Immature natural killer cell (primary cell): ENCODE results near the gene KPNA4. TPM values are rescaled to one million over a fixed set of nuclear protein-coding genes. Genes with fewer than 3 reads are reported as not detected.
A peak's percentile ranks its signal among the peaks of the same experiment; 100 is the strongest.
"Not testable (repeated sequence)": the region's sequence is repeated elsewhere in the genome, so short reads cannot be mapped to it uniquely, and the experiment has no call there.

Experiments used
- DNase-seq, 3 donors: peaks; one replicate each; pipeline ENCODE4 v3.0.0; 2022; ENCODE audit warnings: mixed read lengths in 1 of 3
- H3K27ac Mint-ChIP-seq, 6 donors: one replicate each; pipeline ENCODE4 v1.8.0; 2020; ENCODE audit warnings: mixed read lengths in 6 of 6, mild to moderate bottlenecking in 5 of 6, inconsistent platforms in 4 of 6, moderate library complexity in 3 of 6
- H3K27me3 Mint-ChIP-seq, 3 donors: one replicate each; pipeline ENCODE4 v1.8.0; 2020 to 2021; ENCODE audit warnings: low read depth in 3 of 3, mild to moderate bottlenecking in 3 of 3, mixed read lengths in 3 of 3, moderate library complexity in 3 of 3, inconsistent platforms in 1 of 3
- H3K36me3 Mint-ChIP-seq, 3 donors: one replicate each; pipeline ENCODE4 v1.8.0; 2020; ENCODE audit warnings: mixed read lengths in 3 of 3, inconsistent platforms in 2 of 3, mild to moderate bottlenecking in 2 of 3
- H3K4me1 Mint-ChIP-seq, 2 donors: one replicate each; pipeline ENCODE4 v1.8.0; 2020; ENCODE audit warnings: inconsistent platforms in 2 of 2, mild to moderate bottlenecking in 2 of 2, mixed read lengths in 2 of 2, moderate library complexity in 1 of 2
- H3K4me3 Mint-ChIP-seq, 5 donors: one replicate each; pipeline ENCODE4 v1.8.0; 2020; ENCODE audit warnings: mild to moderate bottlenecking in 5 of 5, mixed read lengths in 5 of 5, inconsistent platforms in 3 of 5, moderate library complexity in 3 of 5
- H3K9me3 Mint-ChIP-seq, 6 donors: one replicate each; pipeline ENCODE4 v1.8.0; 2020; ENCODE audit warnings: mild to moderate bottlenecking in 6 of 6, mixed read lengths in 6 of 6, inconsistent platforms in 4 of 6, moderate library complexity in 3 of 6
- polyA plus RNA-seq, 3 donors: library from polyadenylated mRNA; unstranded; fragments of 300-500 nt; fragmentation: Illumina TruSeq; gene quantifications; one replicate each; pipeline ENCODE4 v1.2.3, GENCODE V29; 2021

Gene KPNA4
- polyA plus RNA-seq, 3 donors from 2014 or later: 10.5 to 12.0 (median 10.9) TPM

DNA sequence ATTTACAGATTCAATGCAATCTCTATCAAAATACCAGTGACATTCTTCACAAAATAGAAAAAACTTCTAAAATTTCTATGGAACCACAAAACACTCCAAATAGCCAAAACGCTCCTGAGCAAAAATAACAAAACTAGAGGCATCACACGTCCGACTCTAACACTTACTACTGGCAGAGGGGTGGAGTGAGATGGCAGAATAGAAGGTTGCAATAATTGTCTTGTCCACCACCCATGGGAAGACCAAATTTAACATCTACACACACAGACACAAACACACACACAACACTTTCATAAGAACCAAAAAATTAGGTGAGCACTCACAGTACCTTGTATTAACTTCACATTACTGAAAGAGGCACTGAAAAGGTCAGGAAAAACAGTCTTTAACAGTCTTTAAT is 21.3 kb upstream of the KPNA4 start:
- Mint-ChIP-seq H3K27ac (no peak overlapping the region), H3K4me1 (no peaks in the 10 kb centered on the region), H3K4me3 (no peak overlapping the region), H3K27me3 (peaks cover 8 to 26% (median 12%) of the 10 kb centered on the region in 3 donors), H3K36me3 (peaks cover 3 to 7% (median 5%) of the 10 kb centered on the region in 3 donors), H3K9me3 (peaks cover 5 to 26% (median 9%) of the 10 kb centered on the region in 6 donors)
- no peak for DNase-seq

DNA sequence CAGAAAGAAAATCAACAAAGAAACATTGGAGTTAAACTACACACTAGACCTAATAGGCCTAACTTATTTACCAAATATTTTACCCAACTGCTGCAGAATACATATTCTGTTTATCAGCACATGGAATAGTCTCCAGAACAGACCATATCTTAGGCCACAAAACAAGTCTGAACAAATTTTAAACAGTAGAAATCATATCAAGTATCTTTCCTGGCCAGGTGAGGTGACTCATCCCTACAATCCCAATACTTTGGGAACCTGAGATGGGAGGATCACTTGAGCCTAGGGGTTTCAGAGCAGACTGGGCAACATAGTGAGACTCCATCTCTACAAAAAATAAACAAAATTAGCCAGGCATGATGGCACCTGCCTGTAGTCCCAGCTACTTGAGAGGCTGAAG is 18.1 kb upstream of the KPNA4 start:
- no peak overlapping the region for H3K27ac Mint-ChIP-seq
- H3K27me3 Mint-ChIP-seq: peaks cover 11 to 26% (median 12%) of the 10 kb centered on the region in 3 donors
- H3K4me1 Mint-ChIP-seq: no peaks in the 10 kb centered on the region

DNA sequence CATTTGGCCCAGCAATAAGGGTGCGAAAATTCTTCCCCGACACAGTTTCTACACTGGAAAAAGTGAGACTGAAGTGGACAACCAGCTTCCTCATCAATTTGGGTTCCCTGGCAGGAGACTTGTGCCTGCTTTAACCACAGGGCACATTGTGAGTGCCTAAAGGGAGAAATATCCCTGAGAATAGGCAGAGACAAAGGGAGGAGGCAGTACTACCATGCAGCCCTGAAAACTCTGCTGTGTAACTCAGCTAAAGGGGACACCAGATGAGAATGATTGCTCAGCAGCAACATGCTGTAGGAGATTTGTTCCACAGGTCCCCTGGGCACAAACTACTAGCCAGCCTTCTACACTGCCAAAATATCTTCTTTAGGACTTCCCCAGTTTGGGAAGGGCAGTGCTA is 15.6 kb upstream of the KPNA4 start:
- H3K9me3 Mint-ChIP-seq: peaks cover 5 to 22% (median 11%) of the 10 kb centered on the region in 6 donors
- no peaks in the 10 kb centered on the region for H3K4me1 Mint-ChIP-seq
- H3K4me3 Mint-ChIP-seq: no peak overlapping the region
- no peak overlapping the region for H3K27ac Mint-ChIP-seq
- peaks cover 9 to 40% (median 15%) of the 10 kb centered on the region in 3 donors for H3K27me3 Mint-ChIP-seq
- peaks cover 4 to 13% (median 12%) of the 10 kb centered on the region in 3 donors for H3K36me3 Mint-ChIP-seq
- DNase-seq: no peak

More for the DNA sequence above, 18.1 kb upstream of the KPNA4 start:
- Mint-ChIP-seq H3K9me3 (peaks cover 5 to 27% (median 12%) of the 10 kb centered on the region in 6 donors), H3K4me3 (no peak overlapping the region), H3K36me3 (peaks cover 8 to 13% (median 12%) of the 10 kb centered on the region in 3 donors)
- no peak for DNase-seq

DNA sequence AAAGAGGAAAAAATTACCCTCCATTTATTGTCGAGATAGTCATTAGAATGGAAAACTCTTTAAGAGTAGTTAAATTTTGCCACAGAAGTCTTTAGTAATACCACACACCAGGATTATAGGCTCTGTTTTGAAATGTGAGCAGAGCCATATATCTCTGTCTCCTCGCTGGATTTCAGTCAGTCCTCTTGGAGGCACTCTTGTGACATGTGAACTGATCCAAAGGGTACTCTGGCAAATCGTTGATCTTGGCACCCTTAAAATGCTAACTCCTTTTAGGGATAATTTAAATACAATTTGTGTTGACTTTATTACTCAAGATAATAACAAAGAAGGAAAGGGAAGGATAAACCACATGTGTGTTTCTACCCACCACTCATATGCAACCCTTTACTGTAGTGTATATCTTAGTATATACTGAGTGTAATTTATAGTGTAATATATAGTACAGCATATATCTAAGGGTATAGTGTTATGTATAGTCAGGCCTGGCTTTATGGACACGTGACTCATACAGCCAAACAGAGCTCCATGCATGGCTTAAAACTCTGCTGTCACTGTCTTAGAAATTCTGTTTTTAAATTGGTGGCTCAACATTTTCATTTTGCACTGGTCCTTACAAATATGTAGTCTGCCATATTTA is 12.3 kb upstream of the KPNA4 start:
- Mint-ChIP-seq H3K4me3 (no peak overlapping the region), H3K27me3 (peaks cover 5 to 28% (median 8%) of the 10 kb centered on the region in 3 donors), H3K36me3 (peaks cover 4 to 13% (median 12%) of the 10 kb centered on the region in 3 donors), H3K9me3 (peaks cover 4 to 22% (median 11%) of the 10 kb centered on the region in 6 donors), H3K4me1 (no peaks in the 10 kb centered on the region), H3K27ac (no peak overlapping the region)
- no peak for DNase-seq

DNA sequence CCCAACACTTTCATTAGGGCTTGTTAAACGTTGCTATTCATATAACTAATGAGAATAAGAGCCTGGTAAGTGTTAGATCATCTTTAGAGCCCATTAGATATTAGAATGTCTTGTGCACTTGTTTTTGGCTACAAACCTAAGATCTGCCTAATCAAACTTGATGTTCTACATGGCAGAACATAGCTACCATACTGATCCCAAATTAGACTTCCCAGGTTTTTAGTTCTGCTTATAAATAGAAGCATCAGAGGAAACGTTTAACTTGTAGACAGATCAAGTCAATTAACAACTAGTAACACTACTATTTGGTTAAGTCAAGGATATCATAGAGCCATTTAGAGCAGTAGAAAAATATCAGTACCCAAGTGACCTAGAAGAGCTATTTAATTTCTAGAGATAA is 11.7 kb upstream of the KPNA4 start:
- no peak for DNase-seq

DNA sequence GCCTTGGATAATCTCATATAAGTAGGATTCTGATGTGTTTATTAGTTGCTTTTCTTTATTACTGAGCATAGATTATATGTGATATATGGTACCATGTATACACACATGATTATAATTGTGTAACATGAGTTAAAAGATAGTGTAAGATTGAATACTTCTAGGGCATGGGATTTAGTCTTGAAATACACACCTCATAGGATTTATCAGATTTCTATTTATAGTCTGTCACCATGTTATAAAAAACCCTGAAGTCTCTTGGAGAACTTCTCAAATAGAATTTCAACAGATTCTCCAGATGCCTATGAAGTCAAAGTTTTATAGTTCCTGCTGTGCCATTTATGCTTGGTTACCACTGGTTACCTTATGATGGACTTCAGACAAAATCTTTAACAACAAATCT is 11.2 kb upstream of the KPNA4 start:
- DNase-seq: no peak
- Mint-ChIP-seq H3K4me3 (no peak overlapping the region), H3K36me3 (peaks cover 4 to 8% (median 8%) of the 10 kb centered on the region in 3 donors), H3K27me3 (peaks cover 5 to 21% (median 8%) of the 10 kb centered on the region in 3 donors), H3K27ac (no peak overlapping the region), H3K4me1 (no peaks in the 10 kb centered on the region), H3K9me3 (peaks cover under 1 to 13% (median 7%) of the 10 kb centered on the region in 6 donors)

More for the DNA sequence above, 11.7 kb upstream of the KPNA4 start:
- Mint-ChIP-seq H3K9me3 (peaks cover 4 to 18% (median 9%) of the 10 kb centered on the region in 6 donors), H3K4me3 (no peak overlapping the region), H3K27ac (no peak overlapping the region), H3K36me3 (peaks cover 4 to 13% (median 12%) of the 10 kb centered on the region in 3 donors), H3K27me3 (peaks cover 5 to 26% (median 8%) of the 10 kb centered on the region in 3 donors), H3K4me1 (no peaks in the 10 kb centered on the region)

DNA sequence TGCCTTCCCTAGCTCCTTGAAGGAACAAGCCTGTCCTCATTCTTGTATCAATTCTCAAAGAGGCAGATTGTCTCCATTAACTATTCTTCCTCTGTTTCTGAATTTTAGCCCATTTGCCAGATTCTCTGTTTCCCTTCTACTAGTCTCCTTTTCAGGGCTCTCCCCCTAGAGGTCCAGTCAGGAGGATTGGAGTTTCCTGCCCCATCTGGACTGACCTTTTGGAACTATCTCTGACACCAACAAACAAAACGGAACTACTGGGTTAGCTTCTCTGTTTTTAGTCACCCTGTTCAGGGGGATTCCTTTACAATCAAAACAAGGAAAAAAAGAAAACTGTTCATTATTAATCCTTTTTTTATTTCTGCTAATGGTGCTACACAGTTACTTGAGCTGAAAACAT is 10.2 kb upstream of the KPNA4 start:
- peaks cover 2 to 4% (median 3%) of the 10 kb centered on the region in 3 donors for H3K36me3 Mint-ChIP-seq
- peaks cover 0 to 3% (median under 1%) of the 10 kb centered on the region in 6 donors for H3K9me3 Mint-ChIP-seq
- H3K4me1 Mint-ChIP-seq: no peaks in the 10 kb centered on the region
- no peak overlapping the region for H3K4me3 Mint-ChIP-seq
- no peak for DNase-seq
- H3K27me3 Mint-ChIP-seq: peaks cover 0 to 16% (median 6%) of the 10 kb centered on the region in 3 donors
- H3K27ac Mint-ChIP-seq: no peak overlapping the region

DNA sequence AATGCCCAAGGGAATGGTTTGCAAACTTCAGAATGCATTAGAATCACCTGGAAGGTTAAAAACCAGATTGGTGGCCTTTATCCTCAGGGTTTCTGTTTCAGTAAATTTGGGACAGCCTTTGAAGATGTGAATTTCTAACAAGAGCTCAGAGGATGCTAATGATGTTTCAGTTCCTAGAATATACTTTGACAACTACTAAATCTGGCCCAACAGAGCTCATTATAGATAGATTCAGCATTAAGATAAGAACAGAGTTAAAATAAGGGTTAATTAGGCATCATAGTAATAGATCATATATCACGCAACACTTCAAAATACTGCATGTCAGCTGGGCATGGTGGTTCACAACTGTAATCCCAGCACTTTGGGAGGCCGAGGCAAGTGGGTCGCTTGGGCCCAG is 9.3 kb upstream of the KPNA4 start:
- H3K9me3 Mint-ChIP-seq: no peaks in the 10 kb centered on the region
- no peak overlapping the region for H3K4me3 Mint-ChIP-seq
- peaks cover 0 to 14% (median 5%) of the 10 kb centered on the region in 3 donors for H3K27me3 Mint-ChIP-seq
- H3K27ac Mint-ChIP-seq: no peak overlapping the region
- H3K36me3 Mint-ChIP-seq: peaks cover 0 to 4% (median 0%) of the 10 kb centered on the region in 3 donors
- no peaks in the 10 kb centered on the region for H3K4me1 Mint-ChIP-seq
- no peak for DNase-seq

DNA sequence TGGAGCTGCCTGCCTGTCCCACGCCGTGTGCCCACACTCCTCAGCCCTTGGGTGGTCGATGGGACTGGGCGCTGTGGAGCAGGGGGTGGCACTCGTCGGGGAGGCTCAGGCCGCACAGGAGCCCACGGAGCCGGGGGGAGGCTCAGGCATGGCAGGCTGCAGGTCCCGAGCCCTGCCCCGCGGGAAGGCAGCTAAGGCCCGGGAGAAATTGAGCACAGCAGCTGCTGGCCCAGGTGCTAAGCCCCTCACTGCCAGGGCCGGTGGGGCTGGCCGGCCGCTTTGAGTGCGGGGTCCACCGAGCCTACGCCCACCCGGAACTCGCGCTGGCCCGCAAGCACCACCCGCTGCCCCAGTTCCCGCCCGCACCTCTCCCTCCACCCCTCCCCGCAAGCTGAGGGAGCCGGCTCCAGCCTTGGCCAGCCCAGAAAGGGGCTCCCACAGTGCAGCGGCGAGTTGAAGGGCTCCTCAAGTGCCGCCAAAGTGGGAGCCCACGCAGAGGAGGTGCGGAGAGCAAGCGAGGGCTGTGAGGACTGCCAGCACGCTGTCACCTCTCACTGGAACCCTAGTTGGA is 8.7 kb upstream of the KPNA4 start:
- not testable (repeated sequence) for H3K36me3 Mint-ChIP-seq, DNase-seq, H3K27ac Mint-ChIP-seq, H3K9me3 Mint-ChIP-seq, H3K4me3 Mint-ChIP-seq, H3K4me1 Mint-ChIP-seq
- H3K27me3 Mint-ChIP-seq: peaks cover 0 to 14% (median 5%) of the 10 kb centered on the region in 3 donors

DNA sequence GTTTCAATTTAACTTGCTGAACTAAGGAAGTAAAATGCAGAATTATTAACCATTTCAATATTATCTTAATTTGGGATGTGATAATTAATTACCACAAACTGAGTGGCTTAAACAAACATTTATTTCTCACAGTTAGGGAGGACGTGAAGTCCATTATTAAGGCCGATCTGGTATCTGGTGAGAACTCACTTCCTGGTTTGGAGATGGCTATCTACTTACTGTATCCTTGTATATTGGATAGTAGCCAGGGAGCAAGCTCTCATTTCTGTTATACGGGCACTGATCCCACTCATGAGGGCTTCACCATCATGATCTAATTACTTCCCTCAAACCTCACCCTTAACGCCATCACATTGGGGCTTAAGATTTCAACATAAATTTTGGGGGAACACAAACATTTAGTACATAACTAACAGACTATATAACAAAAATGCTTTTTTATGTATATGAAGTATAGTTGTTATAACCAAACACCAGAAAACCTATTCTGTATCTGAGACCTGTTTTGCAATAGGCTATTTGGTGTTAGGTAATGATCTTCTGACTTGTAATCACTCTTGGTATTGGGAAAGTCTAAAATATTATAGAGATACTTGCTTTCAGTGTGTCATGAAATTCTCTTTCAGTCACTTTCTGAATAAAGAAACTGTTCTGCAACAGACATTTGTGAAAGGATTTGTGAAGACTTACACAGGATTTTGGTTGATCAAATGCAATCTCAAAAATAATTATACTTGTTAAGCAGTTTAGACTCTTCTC is 4.7 kb upstream of the KPNA4 start:
- Mint-ChIP-seq H3K27me3 (peaks cover 4 to 7% (median 5%) of the 10 kb centered on the region in 3 donors), H3K36me3 (peaks cover 5 to 6% (median 5%) of the 10 kb centered on the region in 3 donors), H3K4me3 (no peak overlapping the region), H3K9me3 (no peaks in the 10 kb centered on the region), H3K4me1 (peaks cover 17 to 24% of the 10 kb centered on the region in 2 donors), H3K27ac (no peak overlapping the region)
- no peak for DNase-seq

DNA sequence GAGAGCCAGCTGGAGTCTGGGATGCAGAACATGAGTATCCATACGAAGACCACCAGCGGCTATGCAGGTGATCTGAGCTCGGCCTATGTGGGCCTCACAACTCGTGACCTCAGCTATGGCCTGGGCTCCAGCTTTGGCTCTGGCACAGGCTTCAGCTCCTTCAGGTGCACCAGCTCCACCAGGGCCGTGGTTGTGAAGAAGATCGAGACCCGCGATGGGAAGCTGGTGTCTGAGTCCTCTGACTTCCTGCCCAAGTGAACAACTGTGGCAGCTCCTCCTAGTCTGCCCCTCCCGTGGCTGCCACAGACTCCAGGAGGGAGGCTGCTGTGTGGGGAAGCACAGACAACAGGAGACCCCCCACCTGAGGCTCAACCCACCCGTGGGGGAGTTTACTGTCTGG is 3.6 kb upstream of the KPNA4 start:
- Mint-ChIP-seq H3K9me3 (no peaks in the 10 kb centered on the region), H3K27ac (no peak overlapping the region), H3K4me1 (peaks cover 22 to 30% of the 10 kb centered on the region in 2 donors), H3K4me3 (no peak overlapping the region), H3K27me3 (peaks cover 4 to 10% (median 6%) of the 10 kb centered on the region in 3 donors), H3K36me3 (peaks cover 5 to 6% (median 5%) of the 10 kb centered on the region in 3 donors)
- no peak for DNase-seq

DNA sequence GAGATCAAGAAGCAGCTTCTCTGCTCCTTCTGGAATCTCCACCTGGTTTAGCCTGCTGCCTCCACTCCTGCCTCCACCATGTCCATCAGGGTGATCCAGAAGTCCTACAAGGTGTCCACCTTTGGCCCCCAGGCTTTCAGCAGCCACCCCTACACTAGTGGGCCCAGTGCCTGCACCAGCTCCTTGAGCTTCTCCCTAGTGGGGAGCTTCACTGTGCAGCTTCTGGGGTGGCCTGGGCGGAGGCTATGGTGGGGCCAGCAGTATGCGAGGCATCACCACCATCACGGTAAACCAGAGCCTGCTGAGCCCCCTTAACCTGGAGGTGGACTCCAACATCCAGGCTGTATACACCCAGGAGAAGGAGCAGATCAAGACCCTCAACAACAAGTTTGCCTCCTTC is 2.4 kb upstream of the KPNA4 start:
- no peaks in the 10 kb centered on the region for H3K9me3 Mint-ChIP-seq
- DNase-seq: no peak
- peaks cover 34 to 42% of the 10 kb centered on the region in 2 donors for H3K4me1 Mint-ChIP-seq
- H3K27ac Mint-ChIP-seq: no peak overlapping the region
- H3K4me3 Mint-ChIP-seq: no peak overlapping the region
- H3K27me3 Mint-ChIP-seq: peaks cover 4 to 10% (median 6%) of the 10 kb centered on the region in 3 donors
- H3K36me3 Mint-ChIP-seq: peaks cover 5 to 6% (median 5%) of the 10 kb centered on the region in 3 donors

DNA sequence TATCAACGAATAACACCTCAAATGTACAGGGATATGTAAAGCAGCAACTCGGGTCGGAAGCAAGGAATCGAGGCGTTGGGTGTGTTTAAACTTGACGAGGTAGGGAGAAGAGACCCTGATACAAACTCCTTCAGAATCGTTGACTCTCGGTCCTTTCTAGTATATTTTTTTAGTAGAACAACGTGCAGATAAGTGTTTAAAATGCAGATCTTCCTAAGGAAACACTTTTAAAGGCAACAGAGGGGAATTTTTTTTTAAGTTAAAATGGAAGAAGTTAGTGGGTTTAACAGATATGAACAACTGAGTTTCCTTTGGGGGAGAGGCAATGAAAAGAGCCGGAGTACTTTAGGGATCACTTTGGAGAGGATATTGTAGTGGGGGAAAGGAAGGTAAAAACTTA is 1.1 kb upstream of the KPNA4 start:
- peaks cover 4 to 10% (median 6%) of the 10 kb centered on the region in 3 donors for H3K27me3 Mint-ChIP-seq
- DNase-seq: no peak
- H3K4me3 Mint-ChIP-seq: peak overlapping the region; percentile 92 to 98 (median 96)
- no peaks in the 10 kb centered on the region for H3K9me3 Mint-ChIP-seq
- peaks cover 47 to 55% of the 10 kb centered on the region in 2 donors for H3K4me1 Mint-ChIP-seq
- H3K27ac Mint-ChIP-seq: peak overlapping the region; percentile 55 to 89 (median 72)
- peaks cover 5 to 6% (median 5%) of the 10 kb centered on the region in 3 donors for H3K36me3 Mint-ChIP-seq
